GM18517 (cell line): ENCODE results near the gene CREB1.
"Not testable (repeated sequence)": the region's sequence is repeated elsewhere in the genome, so short reads cannot be mapped to it uniquely, and the experiment has no call there.

ENCODE experiments used
- ATAC-seq: cut with Tn5 transposase; IDR thresholded peaks from one replicate; pipeline ENCODE4 v1.9.1; 2021; ENCODE audit warnings: mild to moderate bottlenecking, moderate library complexity; ENCODE audit not compliant: unreplicated experiment

CREB1 gene

GRCh38 chr2:207614824-207615223 is 85.1 kb downstream of the CREB1 start:
- no peak for ATAC-seq

DNA sequence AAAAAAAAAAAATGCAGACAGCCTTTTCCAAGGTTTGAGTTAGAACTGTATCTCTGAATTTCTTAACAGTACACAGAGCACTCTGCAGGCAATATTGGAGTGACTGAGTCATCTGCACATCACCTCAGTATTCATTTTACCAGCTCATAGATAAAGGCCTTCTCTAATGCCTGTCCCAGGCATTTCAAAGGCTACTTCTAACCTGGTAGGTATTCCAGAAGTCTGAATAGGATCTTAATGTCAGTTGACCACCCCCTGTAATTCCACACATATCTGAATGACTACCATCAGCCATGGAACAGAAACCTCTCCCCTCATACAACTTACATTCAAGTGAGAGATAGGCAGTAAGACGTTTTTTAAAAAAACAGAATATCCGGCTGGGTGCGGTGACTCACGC is 86.4 kb downstream of the CREB1 start:
- no peak for ATAC-seq

- ATAC-seq, result no peak
These were observed 87.4 kb downstream of the CREB1 start for GRCh38 chr2:207617011-207617671.

DNA sequence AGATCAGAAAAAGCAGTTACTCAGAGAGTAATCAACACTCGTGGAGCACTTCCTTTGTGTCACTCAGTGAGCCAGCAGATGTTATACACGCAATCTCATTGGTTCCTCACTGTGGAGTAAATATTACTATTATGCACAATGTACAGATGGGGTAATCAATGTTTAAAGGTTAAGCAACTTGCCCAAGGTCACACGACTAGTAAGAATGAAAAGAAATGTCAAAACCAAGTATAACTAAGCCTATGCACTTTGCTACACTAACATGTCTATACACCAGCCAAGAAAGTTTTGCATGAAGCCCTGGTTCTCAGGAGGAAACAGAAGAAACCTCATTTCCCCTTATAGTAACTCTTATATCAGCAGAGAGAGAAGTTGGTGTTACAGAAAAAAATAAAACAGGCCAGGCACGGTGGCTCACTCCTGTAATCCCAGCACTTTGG is 90.0 kb downstream of the CREB1 start:
- ATAC-seq, result peak; percentile 41

DNA sequence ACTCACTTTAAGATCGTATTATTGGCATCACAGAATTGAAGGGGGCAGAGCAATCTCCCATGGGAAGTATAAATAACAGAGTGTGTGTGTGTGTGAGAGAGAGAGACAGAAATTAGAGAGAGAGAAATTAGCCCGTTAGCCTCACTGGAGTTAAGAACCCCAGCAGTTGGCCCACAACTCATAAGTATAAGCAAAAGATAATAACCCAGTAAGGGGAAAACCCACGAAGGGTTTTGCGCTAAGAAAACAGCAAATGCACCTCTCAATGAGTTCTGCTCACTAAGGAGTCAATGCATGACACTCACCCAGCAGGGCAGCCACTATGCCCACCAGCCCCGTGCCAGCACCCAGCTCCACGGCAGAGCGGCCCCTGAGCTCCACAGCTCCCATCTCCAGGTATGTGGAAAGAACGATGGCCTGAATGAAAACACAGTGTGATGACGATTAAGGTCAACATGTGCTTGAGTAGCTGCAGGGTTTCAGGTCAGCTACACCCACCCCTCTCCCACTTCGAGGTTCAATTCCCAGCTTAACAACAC is 91.8 kb downstream of the CREB1 start:
- ATAC-seq, result no peak

- ATAC-seq, result peak; percentile 29
These were observed 94.6 kb downstream of the CREB1 start for GRCh38 chr2:207624185-207625013.

DNA sequence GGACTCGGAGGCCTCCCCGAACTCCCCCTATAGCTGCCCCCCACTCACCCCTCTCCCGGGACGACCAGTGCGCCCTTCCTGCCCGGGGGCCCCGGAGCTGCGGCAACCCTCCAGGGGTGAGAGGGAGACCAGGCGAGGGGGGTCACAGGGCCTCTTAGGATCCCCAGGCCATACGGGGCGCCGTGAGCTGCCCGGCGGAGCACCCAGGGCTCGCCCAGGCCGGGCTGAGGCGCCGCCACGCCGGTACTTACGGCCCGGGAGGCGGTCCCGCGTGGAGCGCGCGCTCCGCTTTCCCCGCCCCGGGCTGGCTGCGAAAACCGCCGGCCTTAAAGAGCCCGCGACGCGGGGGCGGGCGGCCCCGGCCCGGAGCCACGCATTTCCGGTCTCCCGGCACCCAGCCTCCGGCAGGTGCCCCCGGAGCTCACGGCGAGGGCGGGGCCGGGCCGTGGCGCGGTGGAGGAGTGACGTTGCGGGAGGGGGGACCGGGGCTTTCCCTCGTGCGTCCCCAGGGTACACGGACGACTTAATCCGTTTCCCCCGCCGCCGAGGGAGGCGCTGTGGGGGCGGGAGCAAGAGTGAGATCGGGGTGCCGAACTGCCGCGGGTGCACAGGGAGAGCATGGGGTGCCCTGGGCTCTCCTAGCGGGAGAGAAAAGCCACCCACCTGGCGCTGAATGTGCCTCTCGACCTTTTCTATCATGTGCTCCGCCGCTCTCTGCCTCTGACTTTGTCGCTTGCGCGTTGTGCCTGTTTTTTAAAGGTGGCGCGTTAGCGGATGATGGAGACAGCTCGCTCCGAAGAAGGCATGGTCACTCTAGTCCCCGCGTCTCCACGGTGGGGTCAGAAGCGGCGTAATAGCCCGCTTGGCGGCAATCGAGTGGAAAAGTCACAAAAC is 95.5 kb downstream of the CREB1 start, which contains the start of gene METTL21A:
Gene METTL21A (minus strand): TSS at position 381 of the 894 bp plus-strand sequence. CDS start 1,019 bp downstream, outside the sequence.
- ATAC-seq, result peak; percentile 54

DNA sequence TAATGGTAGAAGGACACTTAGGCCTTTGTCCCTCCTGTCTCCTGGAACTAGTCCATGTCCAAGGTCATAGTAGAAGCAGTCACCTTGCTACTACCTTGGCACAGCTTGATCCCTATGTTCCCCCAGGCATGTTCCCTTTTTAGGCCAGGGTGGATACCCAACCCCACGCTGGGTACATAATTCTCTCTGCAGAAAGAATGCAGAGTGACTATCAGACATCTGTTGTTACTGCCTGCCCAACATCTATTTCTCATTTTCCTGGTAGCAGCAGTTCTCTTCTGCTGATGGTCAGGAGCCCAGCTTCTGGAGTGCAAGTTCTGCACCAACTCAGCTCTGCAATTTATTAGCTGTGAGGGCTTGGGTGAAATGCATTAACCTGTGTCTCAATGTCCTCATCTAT is 99.8 kb downstream of the CREB1 start:
- no peak for ATAC-seq

DNA sequence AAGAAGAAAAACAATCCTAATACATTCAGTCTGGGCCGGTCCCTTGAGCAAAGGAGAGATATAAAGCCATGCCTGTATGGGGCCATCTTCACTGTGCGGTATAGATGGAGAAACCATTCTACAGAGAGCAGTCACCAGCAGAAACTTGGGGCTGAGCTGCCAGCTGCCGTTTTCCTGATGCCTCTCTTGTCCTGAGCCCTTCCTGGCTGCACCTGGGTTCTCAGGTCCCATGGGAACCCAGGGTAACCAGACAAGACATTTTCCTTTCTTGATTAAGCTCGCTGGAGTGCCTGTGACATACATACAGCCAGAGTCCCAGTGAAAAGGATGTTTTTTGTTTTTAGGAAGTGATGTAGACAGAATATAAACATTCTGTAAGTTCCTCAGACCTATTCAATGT is 100.7 kb downstream of the CREB1 start:
- no peak for ATAC-seq

- peak; percentile 47 for ATAC-seq
These were observed 103.1 kb downstream of the CREB1 start for GRCh38 chr2:207632575-207633493.

DNA sequence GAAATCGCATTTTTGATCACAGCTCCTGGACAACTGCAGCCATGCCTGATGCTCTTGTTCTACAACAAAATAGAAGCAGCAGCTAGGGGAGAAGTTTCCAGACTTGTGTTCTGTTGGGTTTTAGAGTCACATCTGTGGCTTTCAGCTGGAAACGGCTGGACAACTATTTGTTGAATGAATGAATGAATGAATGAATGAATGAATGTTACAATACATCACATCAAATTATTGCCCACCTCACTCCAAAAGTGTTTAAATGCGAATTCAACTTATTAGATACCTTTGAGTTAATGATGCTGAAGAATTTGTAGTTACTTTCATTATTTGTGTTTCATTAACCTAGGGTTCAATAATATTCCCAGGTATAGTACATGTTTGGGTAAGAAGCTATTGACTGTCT is 103.9 kb downstream of the CREB1 start:
- ATAC-seq, result no peak

GRCh38 chr2:207635468-207636200 is 105.9 kb downstream of the CREB1 start:
- ATAC-seq, result no peak

- ATAC-seq, result not testable (repeated sequence)
These were observed 109.5 kb downstream of the CREB1 start for GRCh38 chr2:207639288-207639687.

DNA sequence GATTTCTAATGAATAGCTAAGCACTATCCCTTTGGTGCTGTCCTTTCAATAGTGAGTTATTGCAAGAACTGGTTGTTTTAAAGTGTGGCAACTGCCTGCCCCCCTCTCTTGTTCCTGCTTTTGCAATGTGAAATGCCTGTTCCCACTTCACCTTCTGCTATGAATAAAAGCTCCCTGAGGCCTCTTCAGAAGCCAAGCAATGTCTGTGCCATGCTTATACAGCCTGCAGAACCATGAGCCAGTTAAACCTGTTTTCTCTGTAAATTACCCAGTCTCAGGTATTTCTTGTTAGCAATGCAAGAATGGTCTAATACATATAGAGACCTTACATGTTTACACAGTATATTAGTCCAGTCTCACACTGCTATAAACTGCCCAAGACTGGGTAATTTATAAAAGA is 110.4 kb downstream of the CREB1 start:
- ATAC-seq, result no peak

GRCh38 chr2:207640661-207641060 is 110.9 kb downstream of the CREB1 start:
- no peak for ATAC-seq

- ATAC-seq, result no peak
These were observed 114.1 kb downstream of the CREB1 start for GRCh38 chr2:207643892-207644291.

DNA sequence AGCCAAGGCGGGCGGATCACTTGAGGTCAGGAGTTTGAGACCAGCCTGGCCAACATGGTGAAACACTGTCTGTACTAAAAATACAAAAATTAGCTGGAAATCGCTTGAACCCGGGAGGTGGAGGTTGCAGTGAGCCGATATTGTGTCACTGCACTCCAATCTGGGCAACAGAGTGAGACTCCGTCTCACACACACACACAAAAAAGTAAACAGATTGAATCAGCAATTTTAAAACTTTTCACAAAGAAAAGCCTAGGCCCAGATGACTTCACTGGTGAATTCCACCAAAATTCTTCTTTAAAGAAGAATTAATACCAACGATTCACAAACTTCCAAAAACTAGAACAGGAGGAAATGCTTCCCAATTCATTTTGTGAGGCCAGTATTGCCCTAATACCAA is 116.8 kb downstream of the CREB1 start:
- not testable (repeated sequence) for ATAC-seq
